Measurements from ENCODE around the gene GAS2L2. TPM values are rescaled to one million over a fixed set of nuclear protein-coding genes. Genes with fewer than 3 reads are reported as not detected.
A peak's percentile ranks its signal among the peaks of the same experiment; 100 is the strongest.

Gene GAS2L2
- total RNA-seq, 1 experiment from 2014 or later = not detected

GRCh38 chr17:35744830-35745229 is 8.2 kb downstream of the GAS2L2 start:
- intact Hi-C loops (cut with micrococcal nuclease) = no loop called here
- H3K9me3 ChIP-seq (ENCODE audit: low read length) = no peaks in the 10 kb centered on the region
- no peak for DNase-seq
- no peaks in the 10 kb centered on the region for H4K20me1 ChIP-seq (ENCODE audit: low read length)
- H3K36me3 ChIP-seq (ENCODE audit: low read depth, low read length) = no peaks in the 10 kb centered on the region
- no peaks in the 10 kb centered on the region for H3K79me2 ChIP-seq (ENCODE audit: low read length)
- H2AFZ ChIP-seq (ENCODE audit: low read length) = no peak overlapping the region
- BruUV-seq (replicated peaks) = no TSS peak
- no peaks in the 10 kb centered on the region for H3F3A ChIP-seq (ENCODE audit: low read length, unreplicated experiment)
- no peaks in the 10 kb centered on the region for H3K9me2 ChIP-seq (replicated peaks; ENCODE audit: low read length)
- no peak for TF ChIP-seq EZH2 (IDR thresholded peaks at IDR 0.05; ENCODE audit: low read length, unreplicated experiment)
- no peak for TF ChIP-seq CTCF (conservative IDR thresholded peaks at IDR 0.05; ENCODE audit: low read depth, low read length)
- TF ChIP-seq EZH2phosphoT487 (IDR thresholded peaks at IDR 0.05; ENCODE audit: borderline replicate concordance, low read length) = no peak
- H3K4me3 ChIP-seq (ENCODE audit: low read length) = no peak overlapping the region
- no peak overlapping the region for H3K27ac ChIP-seq (ENCODE audit: low read length)
- H3K4me1 ChIP-seq (ENCODE audit: insufficient read depth, low read length) = no peaks in the 10 kb centered on the region
- no peak overlapping the region for H3K4me2 ChIP-seq (ENCODE audit: low read length)
- no peak overlapping the region for H3K9ac ChIP-seq (ENCODE audit: low read length)
- no peak for ATAC-seq
- ChIA-PET CTCF (no interaction called here), POLR2A (ENCODE audit: unreplicated experiment) (no interaction called here)
- no peaks in the 10 kb centered on the region for H3K27me3 ChIP-seq (ENCODE audit: low read length)

GRCh38 chr17:35743626-35744328 is 9.3 kb downstream of the GAS2L2 start:
- no peaks in the 10 kb centered on the region for H4K20me1 ChIP-seq (ENCODE audit: low read length)
- ChIA-PET CTCF (no interaction called here), POLR2A (ENCODE audit: unreplicated experiment) (no interaction called here)
- H3K4me3 ChIP-seq (ENCODE audit: low read length) = no peak overlapping the region
- no peaks in the 10 kb centered on the region for H3F3A ChIP-seq (ENCODE audit: low read length, unreplicated experiment)
- H3K9me3 ChIP-seq (ENCODE audit: low read length) = no peaks in the 10 kb centered on the region
- no peaks in the 10 kb centered on the region for H3K4me1 ChIP-seq (ENCODE audit: insufficient read depth, low read length)
- intact Hi-C loops (cut with micrococcal nuclease) = no loop called here
- H3K9ac ChIP-seq (ENCODE audit: low read length) = no peak overlapping the region
- DNase-seq (peak; percentile 36), ATAC-seq (no peak)
- no peak overlapping the region for H2AFZ ChIP-seq (ENCODE audit: low read length)
- no peak overlapping the region for H3K4me2 ChIP-seq (ENCODE audit: low read length)
- H3K9me2 ChIP-seq (replicated peaks; ENCODE audit: low read length) = no peaks in the 10 kb centered on the region
- H3K79me2 ChIP-seq (ENCODE audit: low read length) = no peaks in the 10 kb centered on the region
- no peak overlapping the region for H3K27ac ChIP-seq (ENCODE audit: low read length)
- no peak for TF ChIP-seq EZH2 (IDR thresholded peaks at IDR 0.05; ENCODE audit: low read length, unreplicated experiment)
- TF ChIP-seq CTCF (conservative IDR thresholded peaks at IDR 0.05; ENCODE audit: low read depth, low read length) = no peak
- TF ChIP-seq EZH2phosphoT487 (IDR thresholded peaks at IDR 0.05; ENCODE audit: borderline replicate concordance, low read length) = no peak
- no peaks in the 10 kb centered on the region for H3K27me3 ChIP-seq (ENCODE audit: low read length)
- H3K36me3 ChIP-seq (ENCODE audit: low read depth, low read length) = no peaks in the 10 kb centered on the region
- BruUV-seq (replicated peaks) = no TSS peak

- DNase-seq (no peak), ATAC-seq (no peak)
- ChIA-PET POLR2A (ENCODE audit: unreplicated experiment) (no interaction called here), CTCF (no interaction called here)
- BruUV-seq (replicated peaks) = no TSS peak
- H3K4me3 ChIP-seq (ENCODE audit: low read length) = no peak overlapping the region
- H3K36me3 ChIP-seq (ENCODE audit: low read depth, low read length) = no peaks in the 10 kb centered on the region
- H3K27ac ChIP-seq (ENCODE audit: low read length) = no peak overlapping the region
- TF ChIP-seq EZH2 (IDR thresholded peaks at IDR 0.05; ENCODE audit: low read length, unreplicated experiment) (no peak), EZH2phosphoT487 (IDR thresholded peaks at IDR 0.05; ENCODE audit: borderline replicate concordance, low read length) (no peak), CTCF (conservative IDR thresholded peaks at IDR 0.05; ENCODE audit: low read depth, low read length) (no peak)
- H4K20me1 ChIP-seq (ENCODE audit: low read length) = no peaks in the 10 kb centered on the region
- intact Hi-C loops (cut with micrococcal nuclease) = no loop called here
- H3K79me2 ChIP-seq (ENCODE audit: low read length) = no peaks in the 10 kb centered on the region
- no peaks in the 10 kb centered on the region for H3K9me3 ChIP-seq (ENCODE audit: low read length)
- no peak overlapping the region for H2AFZ ChIP-seq (ENCODE audit: low read length)
- H3K9me2 ChIP-seq (replicated peaks; ENCODE audit: low read length) = no peaks in the 10 kb centered on the region
- no peaks in the 10 kb centered on the region for H3F3A ChIP-seq (ENCODE audit: low read length, unreplicated experiment)
- H3K9ac ChIP-seq (ENCODE audit: low read length) = no peak overlapping the region
- no peaks in the 10 kb centered on the region for H3K4me1 ChIP-seq (ENCODE audit: insufficient read depth, low read length)
- no peak overlapping the region for H3K4me2 ChIP-seq (ENCODE audit: low read length)
- H3K27me3 ChIP-seq (ENCODE audit: low read length) = no peaks in the 10 kb centered on the region
These were observed 10.1 kb downstream of the GAS2L2 start for GRCh38 chr17:35742896-35743477.
